ENCODE measurements around the gene SLC45A3.

Gene SLC45A3

GRCh38 chr1:205672395-205672889 lies 7.9 kb downstream of the SLC45A3 start:
- FAIRE-seq (no peak), DNase-seq (ENCODE audit: insufficient read length, low spot score) (no peak)

GRCh38 chr1:205670611-205671430 lies 9.5 kb downstream of the SLC45A3 start:
- TF ChIP-seq PAX5 (IDR thresholded peaks at IDR 0.05; ENCODE audit: insufficient read depth, low read length, severe bottlenecking) (no peak), POLR2A (IDR thresholded peaks at IDR 0.05; ENCODE audit: low read depth, low read length) (no peak), POU2F2 (IDR thresholded peaks at IDR 0.05; ENCODE audit: low read depth, low read length) (no peak), SPI1 (IDR thresholded peaks at IDR 0.05; ENCODE audit: low read depth, low read length) (no peak), POLR2AphosphoS5 (IDR thresholded peaks at IDR 0.05; ENCODE audit: low read depth, low read length) (no peak), TAF1 (IDR thresholded peaks at IDR 0.05; ENCODE audit: low read depth, low read length) (no peak)
- DNase-seq (ENCODE audit: insufficient read length, low spot score) (no peak), FAIRE-seq (no peak)

More at GRCh38 chr1:205672395-205672889, 7.9 kb downstream of the SLC45A3 start:
- no peak for TF ChIP-seq POU2F2 (IDR thresholded peaks at IDR 0.05; ENCODE audit: low read depth, low read length)
- no peak for TF ChIP-seq TAF1 (IDR thresholded peaks at IDR 0.05; ENCODE audit: low read depth, low read length)
- no peak for TF ChIP-seq SPI1 (IDR thresholded peaks at IDR 0.05; ENCODE audit: low read depth, low read length)
- no peak for TF ChIP-seq POLR2AphosphoS5 (IDR thresholded peaks at IDR 0.05; ENCODE audit: low read depth, low read length)
- TF ChIP-seq PAX5 (IDR thresholded peaks at IDR 0.05; ENCODE audit: insufficient read depth, low read length, severe bottlenecking) = no peak
- TF ChIP-seq POLR2A (IDR thresholded peaks at IDR 0.05; ENCODE audit: low read depth, low read length) = no peak

DNA sequence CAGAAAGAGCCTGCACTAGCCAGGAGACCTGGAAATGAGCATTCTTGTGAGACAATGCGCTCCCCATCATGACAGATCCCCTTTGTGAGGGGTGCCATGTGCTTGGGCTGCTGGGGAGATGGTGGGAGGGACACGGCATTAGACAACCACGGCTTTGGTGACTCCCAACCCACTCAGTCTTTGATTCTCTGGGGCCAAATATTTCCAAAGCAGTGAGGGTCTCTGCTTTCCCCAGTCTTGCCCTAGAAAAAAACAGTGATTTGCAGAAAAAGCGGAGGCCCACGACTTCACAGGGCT lies 10.2 kb downstream of the SLC45A3 start:
- TF ChIP-seq POLR2A (IDR thresholded peaks at IDR 0.05; ENCODE audit: low read depth, low read length) (no peak), POU2F2 (IDR thresholded peaks at IDR 0.05; ENCODE audit: low read depth, low read length) (no peak), SPI1 (IDR thresholded peaks at IDR 0.05; ENCODE audit: low read depth, low read length) (no peak), POLR2AphosphoS5 (IDR thresholded peaks at IDR 0.05; ENCODE audit: low read depth, low read length) (no peak)
- FAIRE-seq (no peak), DNase-seq (ENCODE audit: insufficient read length, low spot score) (no peak)

GRCh38 chr1:205669341-205670149 lies 10.8 kb downstream of the SLC45A3 start:
- TF ChIP-seq PAX5 (IDR thresholded peaks at IDR 0.05; ENCODE audit: insufficient read depth, low read length, severe bottlenecking) = no peak
- TF ChIP-seq TAF1 (IDR thresholded peaks at IDR 0.05; ENCODE audit: low read depth, low read length) = no peak
- no peak for TF ChIP-seq POLR2AphosphoS5 (IDR thresholded peaks at IDR 0.05; ENCODE audit: low read depth, low read length)
- TF ChIP-seq POLR2A (IDR thresholded peaks at IDR 0.05; ENCODE audit: low read depth, low read length) = no peak
- no peak for TF ChIP-seq SPI1 (IDR thresholded peaks at IDR 0.05; ENCODE audit: low read depth, low read length)
- TF ChIP-seq POU2F2 (IDR thresholded peaks at IDR 0.05; ENCODE audit: low read depth, low read length) = no peak
- DNase-seq (ENCODE audit: insufficient read length, low spot score) = no peak
- FAIRE-seq = no peak

DNA sequence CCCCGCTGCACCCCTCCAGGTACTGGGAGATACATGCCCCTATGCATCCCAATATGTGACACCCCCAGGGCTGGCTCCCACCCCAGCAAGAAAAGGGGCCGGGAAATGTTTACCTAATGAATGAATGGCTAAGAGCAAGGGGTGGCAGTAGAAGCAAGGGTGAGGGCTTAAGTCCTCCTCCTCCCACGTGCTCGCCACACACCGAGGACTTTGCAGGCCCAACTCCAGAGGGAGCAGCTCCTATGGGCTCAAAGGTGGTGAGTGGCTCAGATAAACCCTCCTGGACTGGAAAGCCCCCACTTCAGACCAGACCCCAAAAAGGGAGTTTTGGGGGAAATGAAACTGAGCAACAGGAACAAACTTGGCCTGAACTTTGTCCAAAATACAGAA lies 11.4 kb downstream of the SLC45A3 start:
- TF ChIP-seq SPI1 (IDR thresholded peaks at IDR 0.05; ENCODE audit: low read depth, low read length) = peak; percentile 85
- TF ChIP-seq POU2F2 (IDR thresholded peaks at IDR 0.05; ENCODE audit: low read depth, low read length) = no peak
- no peak for DNase-seq (ENCODE audit: insufficient read length, low spot score)
- FAIRE-seq = peak; percentile 61

DNA sequence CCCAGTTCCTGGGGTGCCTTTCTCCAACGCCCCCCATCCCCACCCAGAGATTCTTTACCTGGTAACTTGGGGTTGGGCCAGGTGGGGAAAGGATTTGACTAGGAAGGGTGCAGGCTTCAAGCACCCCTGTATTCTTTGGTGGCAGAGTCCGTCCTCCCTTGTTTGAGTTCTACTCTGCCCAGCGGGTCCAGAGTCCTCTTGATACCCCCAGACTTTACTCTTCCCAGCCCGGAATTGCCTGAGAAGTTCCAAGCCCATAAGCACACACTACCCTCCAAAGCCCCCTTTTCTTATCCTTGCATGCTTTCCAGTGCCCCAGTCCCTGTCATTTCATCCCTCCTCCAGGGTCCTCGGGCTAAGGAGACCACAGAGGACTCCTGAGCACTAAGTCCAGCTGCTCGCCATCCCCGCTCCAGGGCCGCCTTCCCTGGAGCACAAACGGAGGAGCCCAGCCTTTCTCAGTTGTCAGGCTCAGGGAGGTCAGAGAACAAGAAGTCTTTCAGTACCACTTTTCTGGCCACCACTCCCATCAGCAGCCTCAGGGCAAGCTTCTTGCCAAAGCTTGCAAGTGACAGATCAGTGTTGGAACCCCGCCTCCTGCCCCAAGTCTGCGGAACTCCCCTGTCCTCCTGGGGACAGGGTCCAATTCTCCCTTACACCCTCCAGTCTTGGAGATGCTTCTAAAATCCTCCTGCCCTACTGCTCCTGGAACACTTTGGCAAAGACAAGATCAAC lies 12.2 kb downstream of the SLC45A3 start:
- DNase-seq (ENCODE audit: insufficient read length, low spot score) = no peak
- no peak for FAIRE-seq
- TF ChIP-seq POLR2AphosphoS5 (IDR thresholded peaks at IDR 0.05; ENCODE audit: low read depth, low read length) = no peak
- TF ChIP-seq POLR2A (IDR thresholded peaks at IDR 0.05; ENCODE audit: low read depth, low read length) = no peak
- no peak for TF ChIP-seq SPI1 (IDR thresholded peaks at IDR 0.05; ENCODE audit: low read depth, low read length)
- TF ChIP-seq POU2F2 (IDR thresholded peaks at IDR 0.05; ENCODE audit: low read depth, low read length) = no peak
- TF ChIP-seq TAF1 (IDR thresholded peaks at IDR 0.05; ENCODE audit: low read depth, low read length) = no peak
- TF ChIP-seq PAX5 (IDR thresholded peaks at IDR 0.05; ENCODE audit: insufficient read depth, low read length, severe bottlenecking) = no peak

DNA sequence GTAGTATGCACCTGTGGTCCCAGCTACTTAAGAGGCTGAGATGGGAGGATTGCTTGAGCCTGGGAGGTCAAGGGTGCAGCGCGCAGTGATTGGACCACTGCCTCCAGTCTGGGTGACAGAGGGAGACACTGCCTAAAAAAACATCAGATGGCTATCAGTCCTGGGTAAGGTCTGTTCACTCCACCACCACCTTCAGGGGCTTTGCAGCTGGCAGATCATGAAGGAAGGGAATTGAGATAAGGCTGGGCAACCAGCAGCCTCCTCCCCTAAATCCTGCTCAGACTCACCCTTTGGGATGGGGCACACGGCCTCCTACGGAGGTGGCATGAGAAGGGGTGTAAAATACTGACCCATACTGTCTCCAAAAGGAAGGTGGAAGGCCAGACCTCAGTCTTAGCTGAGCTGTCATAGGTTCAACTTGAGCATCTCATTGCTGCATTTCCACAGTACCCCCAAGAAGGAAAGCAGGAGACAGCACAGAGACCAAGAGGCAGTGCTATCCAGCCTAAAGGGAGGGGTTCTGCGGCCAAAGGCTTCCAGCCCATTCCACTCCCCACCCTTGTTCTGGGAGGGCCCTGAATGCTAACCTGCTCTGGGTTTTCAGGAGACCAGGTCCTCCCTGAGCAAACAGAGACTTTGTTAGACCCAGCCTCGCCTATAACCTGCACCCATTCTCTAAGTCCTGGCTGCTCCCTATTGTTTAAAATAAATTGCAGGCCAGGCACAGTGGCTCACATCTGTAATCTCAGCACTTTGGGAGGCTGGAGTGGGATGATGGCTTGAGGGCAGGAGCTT lies 13.7 kb downstream of the SLC45A3 start:
- DNase-seq (ENCODE audit: insufficient read length, low spot score) (no peak), FAIRE-seq (peak; percentile 26)
- TF ChIP-seq POLR2A (IDR thresholded peaks at IDR 0.05; ENCODE audit: low read depth, low read length) = no peak
- no peak for TF ChIP-seq TAF1 (IDR thresholded peaks at IDR 0.05; ENCODE audit: low read depth, low read length)
- TF ChIP-seq POLR2AphosphoS5 (IDR thresholded peaks at IDR 0.05; ENCODE audit: low read depth, low read length) = no peak
- no peak for TF ChIP-seq POU2F2 (IDR thresholded peaks at IDR 0.05; ENCODE audit: low read depth, low read length)
- no peak for TF ChIP-seq PAX5 (IDR thresholded peaks at IDR 0.05; ENCODE audit: insufficient read depth, low read length, severe bottlenecking)
- TF ChIP-seq SPI1 (IDR thresholded peaks at IDR 0.05; ENCODE audit: low read depth, low read length) = no peak

DNA sequence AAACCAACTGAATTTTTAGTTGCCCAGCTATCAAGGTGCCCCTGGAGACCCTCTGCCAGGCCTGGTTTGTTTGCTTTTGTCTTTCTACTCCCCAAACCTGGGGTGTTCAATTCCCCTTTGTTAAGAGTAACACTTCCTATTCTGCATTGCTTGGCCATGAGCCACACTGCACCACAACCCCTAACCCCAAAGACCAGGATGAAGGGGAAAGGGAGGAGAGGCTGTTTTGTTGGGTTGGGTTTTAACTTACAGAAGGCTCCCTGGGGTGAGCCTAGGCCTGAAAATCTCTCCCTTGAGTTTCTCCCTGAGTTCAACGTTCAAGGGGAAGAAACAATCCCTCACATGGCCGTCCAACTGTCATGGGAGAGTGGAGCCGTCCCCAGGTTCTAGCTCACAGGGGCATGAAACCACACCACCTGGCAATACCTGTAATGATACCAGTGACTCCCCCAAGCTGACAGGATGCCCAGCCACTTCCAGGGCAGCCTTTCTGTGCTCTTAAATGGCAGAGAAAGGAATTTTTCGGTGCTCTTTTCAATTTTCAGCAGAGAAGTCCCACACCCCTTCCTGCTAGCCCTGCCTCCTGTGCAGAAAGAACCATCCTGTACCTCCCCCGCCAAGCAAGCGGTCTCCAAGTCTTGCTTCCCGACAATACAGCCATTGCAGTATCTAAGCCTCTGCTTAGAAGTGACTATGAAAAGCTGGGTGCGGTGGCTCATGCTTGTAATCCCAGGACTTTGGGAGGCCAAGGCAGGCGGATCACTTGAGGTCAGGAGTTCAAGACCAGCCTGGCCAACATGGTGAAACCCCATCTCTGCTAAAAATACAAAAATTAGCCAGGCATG lies 14.9 kb downstream of the SLC45A3 start:
- no peak for TF ChIP-seq POLR2AphosphoS5 (IDR thresholded peaks at IDR 0.05; ENCODE audit: low read depth, low read length)
- no peak for TF ChIP-seq POLR2A (IDR thresholded peaks at IDR 0.05; ENCODE audit: low read depth, low read length)
- no peak for TF ChIP-seq POU2F2 (IDR thresholded peaks at IDR 0.05; ENCODE audit: low read depth, low read length)
- TF ChIP-seq PAX5 (IDR thresholded peaks at IDR 0.05; ENCODE audit: insufficient read depth, low read length, severe bottlenecking) = no peak
- TF ChIP-seq TAF1 (IDR thresholded peaks at IDR 0.05; ENCODE audit: low read depth, low read length) = no peak
- no peak for TF ChIP-seq SPI1 (IDR thresholded peaks at IDR 0.05; ENCODE audit: low read depth, low read length)
- DNase-seq (ENCODE audit: insufficient read length, low spot score) (no peak), FAIRE-seq (peak; percentile 40)
